ENCODE data around the gene CYSLTR2. TPM values are rescaled to one million over a fixed set of nuclear protein-coding genes. Genes with fewer than 3 reads are reported as not detected.

The CYSLTR2 gene
- total RNA-seq, 3 donors from 2014 or later: 0.14 to 1.4 (median 0.58) TPM

DNA sequence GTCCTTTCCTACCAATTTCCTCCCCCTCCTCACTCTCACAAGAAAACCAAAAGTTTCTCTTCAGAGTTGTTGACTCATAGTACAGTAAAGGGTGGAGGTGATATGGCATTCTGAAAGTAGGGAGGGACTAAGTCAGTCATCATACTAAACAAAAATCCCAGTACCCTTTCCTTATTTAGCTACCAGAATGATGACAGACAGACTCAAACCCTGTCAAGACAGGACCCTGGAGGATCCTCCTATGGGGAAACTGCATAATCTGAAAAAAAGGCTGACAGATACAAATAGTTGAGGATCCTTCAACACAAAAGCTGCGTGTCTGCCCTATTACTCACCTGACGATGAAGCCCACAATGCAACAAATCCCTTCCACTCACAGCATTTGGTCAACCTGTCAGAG lies 55.5 kb downstream of the CYSLTR2 start:
- intact Hi-C loops (cut with DNase I, micrococcal nuclease): no loop called here

DNA sequence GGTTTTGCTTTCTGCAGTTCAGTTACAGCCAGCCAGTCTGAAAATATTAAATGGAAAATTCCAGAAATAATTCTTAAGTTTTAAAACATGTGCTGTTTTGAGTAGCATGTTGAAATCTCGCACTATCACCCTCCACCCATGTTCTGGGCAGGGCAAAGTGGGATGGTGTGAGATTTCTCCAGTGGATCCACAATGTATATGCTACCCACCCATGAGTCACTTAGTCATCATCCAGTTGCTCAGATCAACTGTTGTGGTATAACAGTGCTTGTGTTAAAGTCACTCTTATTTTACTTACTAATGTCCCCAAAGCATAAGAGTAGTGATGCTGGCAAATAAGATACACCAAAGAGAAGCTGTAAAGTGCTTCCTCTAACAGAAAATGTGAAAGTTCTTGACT lies 56.4 kb downstream of the CYSLTR2 start:
- Histone ChIP-seq H3K4me3 (no peak overlapping the region), H3K4me1 (ENCODE audit: low read depth) (no peaks in the 10 kb centered on the region), H3K9me3 (no peaks in the 10 kb centered on the region), H3K36me3 (ENCODE audit: low read depth) (no peaks in the 10 kb centered on the region)
- DNase-seq (no peak), ATAC-seq (no peak)
- TF ChIP-seq, protein P1, sequence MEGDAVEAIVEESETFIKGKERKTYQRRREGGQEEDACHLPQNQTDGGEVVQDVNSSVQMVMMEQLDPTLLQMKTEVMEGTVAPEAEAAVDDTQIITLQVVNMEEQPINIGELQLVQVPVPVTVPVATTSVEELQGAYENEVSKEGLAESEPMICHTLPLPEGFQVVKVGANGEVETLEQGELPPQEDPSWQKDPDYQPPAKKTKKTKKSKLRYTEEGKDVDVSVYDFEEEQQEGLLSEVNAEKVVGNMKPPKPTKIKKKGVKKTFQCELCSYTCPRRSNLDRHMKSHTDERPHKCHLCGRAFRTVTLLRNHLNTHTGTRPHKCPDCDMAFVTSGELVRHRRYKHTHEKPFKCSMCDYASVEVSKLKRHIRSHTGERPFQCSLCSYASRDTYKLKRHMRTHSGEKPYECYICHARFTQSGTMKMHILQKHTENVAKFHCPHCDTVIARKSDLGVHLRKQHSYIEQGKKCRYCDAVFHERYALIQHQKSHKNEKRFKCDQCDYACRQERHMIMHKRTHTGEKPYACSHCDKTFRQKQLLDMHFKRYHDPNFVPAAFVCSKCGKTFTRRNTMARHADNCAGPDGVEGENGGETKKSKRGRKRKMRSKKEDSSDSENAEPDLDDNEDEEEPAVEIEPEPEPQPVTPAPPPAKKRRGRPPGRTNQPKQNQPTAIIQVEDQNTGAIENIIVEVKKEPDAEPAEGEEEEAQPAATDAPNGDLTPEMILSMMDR (IDR thresholded peaks at IDR 0.05): no peak
- intact Hi-C loops (cut with DNase I, micrococcal nuclease): no loop called here

More for the DNA sequence above, 55.5 kb downstream of the CYSLTR2 start:
- Histone ChIP-seq H3K4me1 (ENCODE audit: low read depth) (no peaks in the 10 kb centered on the region), H3K9me3 (no peaks in the 10 kb centered on the region), H3K36me3 (ENCODE audit: low read depth) (no peaks in the 10 kb centered on the region), H3K4me3 (no peak overlapping the region)
- no peak for DNase-seq
- TF ChIP-seq, protein P1 (IDR thresholded peaks at IDR 0.05): no peak
- ATAC-seq: no peak

DNA sequence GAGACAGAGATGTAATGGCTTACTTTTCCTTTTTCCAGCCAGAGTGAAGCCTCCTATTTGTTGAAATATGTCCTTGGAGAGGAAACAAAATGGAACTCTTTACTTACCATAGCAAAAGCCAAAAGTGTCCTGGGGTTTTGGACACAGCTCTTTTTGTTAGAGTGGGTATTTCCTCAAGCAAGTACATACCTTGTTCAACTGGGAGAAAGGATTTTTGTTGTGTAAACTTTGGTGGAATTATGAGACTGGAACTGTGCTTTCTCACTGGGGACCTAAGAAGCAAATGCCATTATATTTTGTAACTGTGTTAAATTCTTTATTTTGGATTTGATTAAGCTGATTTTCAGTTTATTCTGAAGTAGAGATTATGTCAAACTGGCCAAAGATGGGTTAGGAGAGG lies 58.4 kb downstream of the CYSLTR2 start:
- TF ChIP-seq, protein P1 (IDR thresholded peaks at IDR 0.05): no peak
- DNase-seq (no peak), ATAC-seq (no peak)
- Histone ChIP-seq H3K36me3 (ENCODE audit: low read depth) (no peaks in the 10 kb centered on the region), H3K9me3 (peaks cover 15% of the 10 kb centered on the region), H3K4me1 (ENCODE audit: low read depth) (no peaks in the 10 kb centered on the region), H3K4me3 (no peak overlapping the region)
- intact Hi-C loops (cut with DNase I, micrococcal nuclease): no loop called here

DNA sequence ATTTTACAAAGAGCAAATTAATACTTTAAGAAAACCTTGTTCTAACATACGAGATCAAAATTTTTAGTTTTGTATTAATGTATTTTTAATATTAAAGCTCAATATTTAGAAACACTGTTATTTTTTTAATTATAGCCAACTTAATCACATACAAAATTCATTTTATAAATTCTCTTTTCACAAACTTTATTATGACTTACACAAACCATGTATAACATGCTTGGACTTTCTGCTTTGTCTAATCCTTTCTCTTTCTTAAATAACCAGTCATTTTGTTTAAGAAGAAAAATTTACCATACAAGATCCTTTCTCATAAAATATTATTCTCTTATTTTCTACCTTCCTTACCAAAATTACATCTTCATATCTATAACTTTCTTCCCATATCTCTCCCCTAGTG lies 62.2 kb downstream of the CYSLTR2 start:
- H3K36me3 ChIP-seq (ENCODE audit: low read depth): no peaks in the 10 kb centered on the region
- no peak for ATAC-seq

DNA sequence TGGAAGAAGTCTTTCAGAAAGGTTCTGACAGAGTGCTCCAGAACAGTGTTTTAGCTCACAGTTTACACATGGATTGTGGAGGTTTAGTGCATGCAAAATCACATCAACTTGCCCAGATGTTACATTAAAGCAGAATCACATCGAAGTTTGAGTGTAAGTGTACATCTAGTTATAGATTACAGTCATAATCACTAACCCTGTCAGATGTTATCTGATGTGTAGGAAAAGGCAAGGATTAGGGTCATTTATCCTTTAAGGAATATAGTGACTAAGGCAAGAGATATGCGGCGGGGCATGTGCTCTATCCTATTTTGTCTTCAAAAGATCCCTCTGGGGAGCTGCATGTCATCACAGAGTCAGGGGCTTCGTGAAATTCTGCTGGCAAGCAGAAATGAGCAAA lies 66.9 kb downstream of the CYSLTR2 start:
- Histone ChIP-seq H3K36me3 (ENCODE audit: low read depth) (no peaks in the 10 kb centered on the region), H3K4me1 (ENCODE audit: low read depth) (no peaks in the 10 kb centered on the region), H3K9me3 (peaks cover 44% of the 10 kb centered on the region), H3K4me3 (no peak overlapping the region)
- TF ChIP-seq, protein P1 (IDR thresholded peaks at IDR 0.05): no peak
- no peak for ATAC-seq
- no peak for DNase-seq
- intact Hi-C loops (cut with DNase I, micrococcal nuclease): no loop called here

More for the DNA sequence above, 62.2 kb downstream of the CYSLTR2 start:
- Histone ChIP-seq H3K9me3 (peaks cover 44% of the 10 kb centered on the region), H3K4me3 (no peak overlapping the region), H3K4me1 (ENCODE audit: low read depth) (no peaks in the 10 kb centered on the region)
- intact Hi-C loops (cut with DNase I, micrococcal nuclease): no loop called here
- TF ChIP-seq, protein P1 (IDR thresholded peaks at IDR 0.05): no peak
- DNase-seq: no peak

DNA sequence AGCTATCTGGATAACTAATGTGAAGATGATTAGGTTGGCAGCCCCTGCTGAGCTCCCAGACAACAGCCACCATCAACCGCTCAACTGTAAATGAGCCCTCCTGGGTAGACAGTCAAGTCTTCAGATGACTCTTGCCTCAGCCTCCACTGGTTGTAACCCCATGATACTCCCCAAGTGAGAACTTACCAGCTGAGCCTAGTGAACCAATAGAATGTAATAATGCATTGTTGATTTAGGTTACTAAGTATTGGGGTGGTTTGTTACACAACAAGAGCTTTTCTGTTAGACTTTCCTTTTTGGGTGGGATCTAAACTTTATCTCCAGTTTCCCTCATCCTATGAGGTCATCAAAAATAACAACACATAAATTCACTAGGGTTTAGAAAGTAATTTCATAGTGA lies 69.4 kb downstream of the CYSLTR2 start:
- DNase-seq (no peak), ATAC-seq (no peak)
- TF ChIP-seq, protein P1 (IDR thresholded peaks at IDR 0.05): no peak

More for the DNA sequence above, 69.4 kb downstream of the CYSLTR2 start:
- intact Hi-C loops (cut with DNase I, micrococcal nuclease): no loop called here
- H3K9me3 ChIP-seq: peaks cover 18% of the 10 kb centered on the region
- H3K36me3 ChIP-seq (ENCODE audit: low read depth): no peaks in the 10 kb centered on the region
- H3K4me1 ChIP-seq (ENCODE audit: low read depth): no peaks in the 10 kb centered on the region
- H3K4me3 ChIP-seq: no peak overlapping the region

All from mucosa of descending colon (tissue), 3 donors.